22Rv1 (cell line): ENCODE measurements around the gene NEURL1B.
"Not testable (repeated sequence)": the region's sequence is repeated elsewhere in the genome, so short reads cannot be mapped to it uniquely, and the experiment has no call there.

ENCODE experiments used
- ZFX ChIP-seq: fragments of 450-650 bp; IDR thresholded peaks from 2 replicates; pipeline ENCODE4 v1.6.1; 2017; ENCODE audit warnings: antibody characterized with exemption, borderline replicate concordance
- TF ChIP-seq, protein P1 (sequence below): fragments of 450-650 bp; IDR thresholded peaks from 2 replicates; pipeline ENCODE4 v1.5.1; 2017; ENCODE audit warnings: mild to moderate bottlenecking

DNA sequence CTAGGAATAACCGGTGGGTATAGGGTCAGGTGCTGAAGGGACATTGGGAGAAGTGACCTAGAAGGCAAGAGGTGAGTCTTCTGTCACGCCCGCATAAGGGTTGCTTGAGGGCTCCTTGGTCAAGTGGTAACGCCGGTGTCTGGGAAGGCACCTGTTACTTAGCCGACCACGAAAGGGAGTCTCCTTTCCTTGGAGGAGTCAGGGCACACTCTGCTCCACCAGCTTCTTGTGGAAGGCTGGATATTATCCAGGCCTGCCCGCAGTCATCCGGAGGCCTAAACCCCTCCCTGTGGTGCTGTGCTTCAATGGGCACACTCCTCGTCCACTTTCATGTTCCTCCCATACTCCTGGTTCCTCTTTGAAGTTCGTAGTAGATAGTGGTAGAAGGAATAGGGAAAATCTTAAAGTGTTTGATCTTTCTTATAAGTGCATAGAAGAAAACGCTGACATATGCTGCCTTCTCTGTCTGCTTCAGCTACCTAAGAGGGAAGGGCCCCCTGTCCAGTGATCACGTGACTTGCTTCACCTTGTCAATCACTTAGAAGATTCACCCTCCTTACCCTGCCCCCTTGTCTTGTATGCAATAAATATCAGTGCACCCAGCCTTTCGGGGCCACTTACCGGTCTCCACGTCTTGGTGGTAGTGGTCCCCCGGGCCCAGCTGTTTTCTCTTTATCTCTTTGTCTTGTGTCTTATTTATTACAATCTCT, 16.6 kb downstream of the NEURL1B start:
- TF ChIP-seq, protein P1, sequence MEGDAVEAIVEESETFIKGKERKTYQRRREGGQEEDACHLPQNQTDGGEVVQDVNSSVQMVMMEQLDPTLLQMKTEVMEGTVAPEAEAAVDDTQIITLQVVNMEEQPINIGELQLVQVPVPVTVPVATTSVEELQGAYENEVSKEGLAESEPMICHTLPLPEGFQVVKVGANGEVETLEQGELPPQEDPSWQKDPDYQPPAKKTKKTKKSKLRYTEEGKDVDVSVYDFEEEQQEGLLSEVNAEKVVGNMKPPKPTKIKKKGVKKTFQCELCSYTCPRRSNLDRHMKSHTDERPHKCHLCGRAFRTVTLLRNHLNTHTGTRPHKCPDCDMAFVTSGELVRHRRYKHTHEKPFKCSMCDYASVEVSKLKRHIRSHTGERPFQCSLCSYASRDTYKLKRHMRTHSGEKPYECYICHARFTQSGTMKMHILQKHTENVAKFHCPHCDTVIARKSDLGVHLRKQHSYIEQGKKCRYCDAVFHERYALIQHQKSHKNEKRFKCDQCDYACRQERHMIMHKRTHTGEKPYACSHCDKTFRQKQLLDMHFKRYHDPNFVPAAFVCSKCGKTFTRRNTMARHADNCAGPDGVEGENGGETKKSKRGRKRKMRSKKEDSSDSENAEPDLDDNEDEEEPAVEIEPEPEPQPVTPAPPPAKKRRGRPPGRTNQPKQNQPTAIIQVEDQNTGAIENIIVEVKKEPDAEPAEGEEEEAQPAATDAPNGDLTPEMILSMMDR, result not testable (repeated sequence)
- not testable (repeated sequence) for TF ChIP-seq ZFX
